ENCODE results near the gene MEF2B.

Gene MEF2B

GRCh38 chr19:19123386-19123785, 46.7 kb downstream of the MEF2B start:
- Histone ChIP-seq H3K9ac (ENCODE audit: low read length) (no peak overlapping the region), H3K4me3 (ENCODE audit: low read length) (no peak overlapping the region), H3K27ac (ENCODE audit: low read length) (no peak overlapping the region), H4K20me1 (ENCODE audit: insufficient read depth, low read length) (no peaks in the 10 kb centered on the region), H3K4me2 (ENCODE audit: low read depth, low read length) (no peak overlapping the region), H3F3A (ENCODE audit: insufficient read depth, low read length) (no peaks in the 10 kb centered on the region), H3K27me3 (replicated peaks; ENCODE audit: insufficient read depth, low read length) (no peaks in the 10 kb centered on the region), H3K79me2 (ENCODE audit: low read length) (no peaks in the 10 kb centered on the region), H2AFZ (ENCODE audit: low read length) (no peak overlapping the region), H3K4me1 (ENCODE audit: low read length) (no peaks in the 10 kb centered on the region), H3K9me3 (replicated peaks; ENCODE audit: insufficient read depth, low read length) (no peaks in the 10 kb centered on the region), H3K9me2 (replicated peaks; ENCODE audit: insufficient read depth, low read length) (no peaks in the 10 kb centered on the region), H3K36me3 (replicated peaks; ENCODE audit: insufficient read depth, low read length) (no peaks in the 10 kb centered on the region)
- no peak for DNase-seq
- TF ChIP-seq EZH2phosphoT487 (IDR thresholded peaks at IDR 0.05; ENCODE audit: low read length) = no peak
- no peak for TF ChIP-seq EZH2 (optimal IDR thresholded peaks at IDR 0.05; ENCODE audit: low read depth, low read length)
- TF ChIP-seq, protein P1, sequence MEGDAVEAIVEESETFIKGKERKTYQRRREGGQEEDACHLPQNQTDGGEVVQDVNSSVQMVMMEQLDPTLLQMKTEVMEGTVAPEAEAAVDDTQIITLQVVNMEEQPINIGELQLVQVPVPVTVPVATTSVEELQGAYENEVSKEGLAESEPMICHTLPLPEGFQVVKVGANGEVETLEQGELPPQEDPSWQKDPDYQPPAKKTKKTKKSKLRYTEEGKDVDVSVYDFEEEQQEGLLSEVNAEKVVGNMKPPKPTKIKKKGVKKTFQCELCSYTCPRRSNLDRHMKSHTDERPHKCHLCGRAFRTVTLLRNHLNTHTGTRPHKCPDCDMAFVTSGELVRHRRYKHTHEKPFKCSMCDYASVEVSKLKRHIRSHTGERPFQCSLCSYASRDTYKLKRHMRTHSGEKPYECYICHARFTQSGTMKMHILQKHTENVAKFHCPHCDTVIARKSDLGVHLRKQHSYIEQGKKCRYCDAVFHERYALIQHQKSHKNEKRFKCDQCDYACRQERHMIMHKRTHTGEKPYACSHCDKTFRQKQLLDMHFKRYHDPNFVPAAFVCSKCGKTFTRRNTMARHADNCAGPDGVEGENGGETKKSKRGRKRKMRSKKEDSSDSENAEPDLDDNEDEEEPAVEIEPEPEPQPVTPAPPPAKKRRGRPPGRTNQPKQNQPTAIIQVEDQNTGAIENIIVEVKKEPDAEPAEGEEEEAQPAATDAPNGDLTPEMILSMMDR (IDR thresholded peaks at IDR 0.05; ENCODE audit: low read length) = no peak

GRCh38 chr19:19122902-19123301, 47.2 kb downstream of the MEF2B start:
- Histone ChIP-seq H3K4me3 (ENCODE audit: low read length) (no peak overlapping the region), H3K4me1 (ENCODE audit: low read length) (no peaks in the 10 kb centered on the region), H3K9me3 (replicated peaks; ENCODE audit: insufficient read depth, low read length) (no peaks in the 10 kb centered on the region), H2AFZ (ENCODE audit: low read length) (no peak overlapping the region), H3K9ac (ENCODE audit: low read length) (no peak overlapping the region), H3F3A (ENCODE audit: insufficient read depth, low read length) (no peaks in the 10 kb centered on the region), H3K27ac (ENCODE audit: low read length) (no peak overlapping the region), H4K20me1 (ENCODE audit: insufficient read depth, low read length) (no peaks in the 10 kb centered on the region), H3K79me2 (ENCODE audit: low read length) (no peaks in the 10 kb centered on the region), H3K27me3 (replicated peaks; ENCODE audit: insufficient read depth, low read length) (no peaks in the 10 kb centered on the region), H3K4me2 (ENCODE audit: low read depth, low read length) (no peak overlapping the region), H3K36me3 (replicated peaks; ENCODE audit: insufficient read depth, low read length) (no peaks in the 10 kb centered on the region), H3K9me2 (replicated peaks; ENCODE audit: insufficient read depth, low read length) (no peaks in the 10 kb centered on the region)
- TF ChIP-seq, protein P1 (IDR thresholded peaks at IDR 0.05; ENCODE audit: low read length) = no peak
- TF ChIP-seq EZH2 (optimal IDR thresholded peaks at IDR 0.05; ENCODE audit: low read depth, low read length) = no peak
- no peak for TF ChIP-seq EZH2phosphoT487 (IDR thresholded peaks at IDR 0.05; ENCODE audit: low read length)
- no peak for DNase-seq

DNA sequence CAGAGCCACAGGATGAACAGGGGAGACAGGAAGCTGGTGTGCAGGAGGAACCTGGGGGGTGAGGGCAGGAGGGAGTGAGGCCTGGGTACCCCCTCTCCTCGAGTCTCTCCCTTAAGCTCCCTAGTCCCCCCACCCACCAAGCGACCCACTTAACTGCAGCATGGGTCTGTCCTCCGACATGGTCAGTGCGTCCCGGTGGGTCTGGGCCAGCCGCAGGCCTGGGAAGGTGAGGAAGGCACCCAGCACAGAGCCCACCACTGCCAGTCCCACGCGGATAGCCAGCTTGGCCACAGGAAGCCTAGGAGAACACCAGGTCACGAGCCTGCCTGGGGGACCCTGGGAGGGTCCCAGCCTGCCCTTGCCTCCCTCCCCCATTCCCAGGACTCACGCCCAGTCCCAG, 48.7 kb downstream of the MEF2B start:
- no peak for DNase-seq
- Histone ChIP-seq H3K4me2 (ENCODE audit: low read depth, low read length) (no peak overlapping the region), H3K79me2 (ENCODE audit: low read length) (no peaks in the 10 kb centered on the region), H3K9me3 (replicated peaks; ENCODE audit: insufficient read depth, low read length) (no peaks in the 10 kb centered on the region), H2AFZ (ENCODE audit: low read length) (no peak overlapping the region), H3K9me2 (replicated peaks; ENCODE audit: insufficient read depth, low read length) (no peaks in the 10 kb centered on the region), H3K27me3 (replicated peaks; ENCODE audit: insufficient read depth, low read length) (no peaks in the 10 kb centered on the region), H3K36me3 (replicated peaks; ENCODE audit: insufficient read depth, low read length) (no peaks in the 10 kb centered on the region), H3K4me3 (ENCODE audit: low read length) (no peak overlapping the region), H3F3A (ENCODE audit: insufficient read depth, low read length) (no peaks in the 10 kb centered on the region), H3K9ac (ENCODE audit: low read length) (no peak overlapping the region), H3K4me1 (ENCODE audit: low read length) (no peaks in the 10 kb centered on the region), H4K20me1 (ENCODE audit: insufficient read depth, low read length) (no peaks in the 10 kb centered on the region), H3K27ac (ENCODE audit: low read length) (no peak overlapping the region)
- TF ChIP-seq, protein P1 (IDR thresholded peaks at IDR 0.05; ENCODE audit: low read length) = no peak

Data from MM.1S (cell line).